ENCODE results near the gene ABLIM2. TPM values are rescaled to one million over a fixed set of nuclear protein-coding genes. Genes with fewer than 3 reads are reported as not detected.
A peak's percentile ranks its signal among the peaks of the same experiment; 100 is the strongest.

ABLIM2 gene
- total and polyA plus RNA-seq, 2 experiments from 2014 or later: 4.9 to 5.8 TPM

- H3K36me3 ChIP-seq: no peaks in the 10 kb centered on the region
- no peaks in the 10 kb centered on the region for H3K9me3 ChIP-seq (ENCODE audit: low read depth)
- H3K27ac ChIP-seq: no peak overlapping the region
- H3K27me3 ChIP-seq: no peaks in the 10 kb centered on the region
- TF ChIP-seq CTCF (IDR thresholded peaks at IDR 0.05; ENCODE audit: low read depth, low read length): no peak
- DNase-seq (ENCODE audit: low read depth in 1 of 2, low spot score in 1 of 2): no peak
- peaks cover 4% of the 10 kb centered on the region for H3K4me1 ChIP-seq (ENCODE audit: low read depth)
- H3K4me3 ChIP-seq: no peak overlapping the region
Measured at GRCh38 chr4:8120501-8120900, 38.1 kb downstream of the ABLIM2 start.

GRCh38 chr4:8119877-8120276 lies 38.7 kb downstream of the ABLIM2 start:
- no peak for TF ChIP-seq CTCF (IDR thresholded peaks at IDR 0.05; ENCODE audit: low read depth, low read length)
- no peak overlapping the region for H3K4me3 ChIP-seq
- no peak overlapping the region for H3K27ac ChIP-seq
- no peaks in the 10 kb centered on the region for H3K9me3 ChIP-seq (ENCODE audit: low read depth)
- no peaks in the 10 kb centered on the region for H3K27me3 ChIP-seq
- no peaks in the 10 kb centered on the region for H3K36me3 ChIP-seq
- no peak for DNase-seq (ENCODE audit: low read depth in 1 of 2, low spot score in 1 of 2)
- H3K4me1 ChIP-seq (ENCODE audit: low read depth): peaks cover 4% of the 10 kb centered on the region

DNA sequence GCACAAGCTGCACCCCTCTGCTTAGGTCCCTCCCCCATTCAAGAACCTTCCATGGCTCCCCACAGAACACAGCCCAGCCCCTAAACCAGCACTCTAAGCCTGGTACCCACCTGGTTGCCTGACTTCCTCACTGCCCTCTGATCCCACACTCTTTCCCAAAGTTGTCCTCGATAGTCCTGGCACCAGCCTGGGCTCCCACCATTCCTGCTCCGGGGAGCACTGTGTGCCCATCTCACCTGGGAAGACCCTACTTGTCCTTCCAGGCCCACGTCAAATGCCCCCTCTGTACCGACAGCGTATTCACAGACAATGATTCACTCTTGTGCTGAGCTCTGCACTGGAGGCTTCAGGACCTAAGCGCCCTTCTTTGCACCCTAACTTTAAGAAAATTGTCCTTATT lies 40.1 kb downstream of the ABLIM2 start:
- Histone ChIP-seq H3K4me1 (ENCODE audit: low read depth) (peaks cover 6% of the 10 kb centered on the region), H3K36me3 (no peaks in the 10 kb centered on the region), H3K27me3 (no peaks in the 10 kb centered on the region), H3K27ac (no peak overlapping the region), H3K9me3 (ENCODE audit: low read depth) (no peaks in the 10 kb centered on the region), H3K4me3 (no peak overlapping the region)
- DNase-seq (ENCODE audit: low read depth in 1 of 2, low spot score in 1 of 2): no peak
- no peak for TF ChIP-seq CTCF (IDR thresholded peaks at IDR 0.05; ENCODE audit: low read depth, low read length)

GRCh38 chr4:8118035-8118434 lies 40.6 kb downstream of the ABLIM2 start:
- no peak overlapping the region for H3K4me3 ChIP-seq
- peaks cover 8% of the 10 kb centered on the region for H3K4me1 ChIP-seq (ENCODE audit: low read depth)
- no peaks in the 10 kb centered on the region for H3K9me3 ChIP-seq (ENCODE audit: low read depth)
- H3K27ac ChIP-seq: no peak overlapping the region
- no peaks in the 10 kb centered on the region for H3K27me3 ChIP-seq
- no peak for DNase-seq (ENCODE audit: low read depth in 1 of 2, low spot score in 1 of 2)
- no peak for TF ChIP-seq CTCF (IDR thresholded peaks at IDR 0.05; ENCODE audit: low read depth, low read length)
- H3K36me3 ChIP-seq: no peaks in the 10 kb centered on the region

- peak; percentile 32 to 34 for DNase-seq (ENCODE audit: low read depth in 1 of 2, low spot score in 1 of 2)
- Histone ChIP-seq H3K9me3 (ENCODE audit: low read depth) (no peaks in the 10 kb centered on the region), H3K27ac (no peak overlapping the region), H3K4me3 (no peak overlapping the region), H3K4me1 (ENCODE audit: low read depth) (peaks cover 12% of the 10 kb centered on the region), H3K27me3 (no peaks in the 10 kb centered on the region), H3K36me3 (no peaks in the 10 kb centered on the region)
- TF ChIP-seq CTCF (IDR thresholded peaks at IDR 0.05; ENCODE audit: low read depth, low read length): no peak
Measured at GRCh38 chr4:8117278-8117682, 41.3 kb downstream of the ABLIM2 start.

DNA sequence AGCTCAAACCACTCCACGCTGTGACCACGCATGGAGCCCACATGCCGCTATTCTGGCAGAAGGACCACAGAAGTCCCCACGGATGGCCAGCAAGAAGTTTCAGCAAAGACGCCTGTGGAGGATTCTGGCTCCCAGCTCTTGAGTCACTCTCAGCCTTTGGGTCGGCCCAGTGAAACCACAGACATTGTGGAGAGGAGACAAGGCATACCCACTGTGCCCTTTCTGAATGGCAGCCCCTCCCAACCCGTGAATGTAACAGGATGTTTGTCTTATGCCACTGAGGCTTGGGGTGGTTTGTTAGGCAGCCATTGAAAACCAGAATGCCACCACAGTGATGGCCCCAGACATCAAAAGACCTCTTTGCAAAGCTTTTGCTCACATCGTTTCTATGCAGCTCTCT lies 42.7 kb downstream of the ABLIM2 start:
- Histone ChIP-seq H3K27ac (no peak overlapping the region), H3K9me3 (ENCODE audit: low read depth) (no peaks in the 10 kb centered on the region), H3K4me3 (no peak overlapping the region), H3K27me3 (no peaks in the 10 kb centered on the region), H3K4me1 (ENCODE audit: low read depth) (peaks cover 12% of the 10 kb centered on the region), H3K36me3 (no peaks in the 10 kb centered on the region)
- no peak for TF ChIP-seq CTCF (IDR thresholded peaks at IDR 0.05; ENCODE audit: low read depth, low read length)
- no peak for DNase-seq (ENCODE audit: low read depth in 1 of 2, low spot score in 1 of 2)

All from cardiac muscle cell (in vitro differentiated cells and primary cell).